Measurements from ENCODE around the gene FMNL2. TPM values are rescaled to one million over a fixed set of nuclear protein-coding genes. Genes with fewer than 3 reads are reported as not detected.
"Not testable (repeated sequence)": the region's sequence is repeated elsewhere in the genome, so short reads cannot be mapped to it uniquely, and the experiment has no call there.

FMNL2 gene
- total RNA-seq, 1 experiment from 2014 or later, result 22.7 TPM

- no peaks in the 10 kb centered on the region for H3K9me3 ChIP-seq (replicated peaks)
- no peak for DNase-seq
- no peaks in the 10 kb centered on the region for H3K36me3 ChIP-seq
- H3K4me3 ChIP-seq, result no peak overlapping the region
- H3K27ac ChIP-seq, result no peak overlapping the region
- peaks cover 8% of the 10 kb centered on the region; the same call in 1 of the 2 replicates for H3K4me1 ChIP-seq
- no peaks in the 10 kb centered on the region for H3K27me3 ChIP-seq
Observed at GRCh38 chr2:152510621-152511020, 175.6 kb downstream of the FMNL2 start.

GRCh38 chr2:152511981-152512380 lies 177.0 kb downstream of the FMNL2 start:
- no peaks in the 10 kb centered on the region for H3K36me3 ChIP-seq

DNA sequence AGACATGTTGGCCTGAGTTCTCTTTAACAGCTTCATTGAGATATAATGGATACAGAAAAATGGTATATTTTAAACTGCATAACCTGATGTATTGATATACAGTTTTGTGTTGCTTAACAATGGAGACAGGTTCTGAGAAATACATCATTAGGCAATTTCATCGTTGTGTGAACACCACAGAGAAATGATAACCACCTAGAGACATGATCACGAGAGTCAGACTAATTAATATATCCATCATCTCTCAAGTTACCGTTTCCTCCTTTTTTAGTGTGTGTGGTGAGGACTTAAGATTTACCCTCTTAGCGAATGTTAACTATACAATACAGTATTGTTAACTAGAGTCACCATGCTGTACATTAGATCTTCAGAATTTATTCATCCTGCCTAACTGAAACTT lies 178.1 kb downstream of the FMNL2 start:
- H3K27me3 ChIP-seq, result no peaks in the 10 kb centered on the region
- no peak overlapping the region for H3K4me3 ChIP-seq
- no peaks in the 10 kb centered on the region for H3K9me3 ChIP-seq (replicated peaks)
- H3K36me3 ChIP-seq, result no peaks in the 10 kb centered on the region
- DNase-seq, result no peak
- H3K4me1 ChIP-seq, result peaks cover 8% of the 10 kb centered on the region; the same call in 1 of the 2 replicates
- H3K27ac ChIP-seq, result no peak overlapping the region

More at GRCh38 chr2:152511981-152512380, 177.0 kb downstream of the FMNL2 start:
- Histone ChIP-seq H3K4me3 (no peak overlapping the region), H3K27me3 (no peaks in the 10 kb centered on the region), H3K27ac (no peak overlapping the region), H3K9me3 (replicated peaks) (no peaks in the 10 kb centered on the region), H3K4me1 (peaks cover 8% of the 10 kb centered on the region; the same call in 1 of the 2 replicates)
- DNase-seq, result no peak

GRCh38 chr2:152513681-152514080 lies 178.7 kb downstream of the FMNL2 start:
- no peak overlapping the region for H3K27ac ChIP-seq
- DNase-seq, result no peak

DNA sequence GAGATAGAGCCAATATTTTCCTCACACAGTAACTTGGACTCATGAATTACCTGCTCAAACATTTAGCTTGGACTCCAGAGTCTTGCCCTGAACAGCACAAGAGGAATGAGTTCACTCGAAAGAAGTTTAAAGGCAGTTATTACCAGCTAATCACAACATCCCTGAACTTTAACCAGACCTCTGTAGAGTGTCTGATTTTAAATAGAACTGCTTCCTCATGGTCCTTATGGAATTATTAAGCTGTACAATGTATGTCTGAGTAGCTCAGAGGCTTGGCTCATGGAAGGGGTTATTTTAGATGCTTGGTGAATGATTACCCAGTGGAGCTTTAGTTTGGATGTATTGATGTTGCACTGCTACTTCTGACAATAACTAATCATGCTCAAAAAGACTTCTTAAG lies 183.1 kb downstream of the FMNL2 start:
- no peak for DNase-seq
- no peaks in the 10 kb centered on the region for H3K4me1 ChIP-seq
- no peaks in the 10 kb centered on the region for H3K27me3 ChIP-seq
- H3K4me3 ChIP-seq, result no peak overlapping the region
- H3K27ac ChIP-seq, result no peak overlapping the region
- no peaks in the 10 kb centered on the region for H3K9me3 ChIP-seq (replicated peaks)
- no peaks in the 10 kb centered on the region for H3K36me3 ChIP-seq

More at GRCh38 chr2:152513681-152514080, 178.7 kb downstream of the FMNL2 start:
- H3K4me3 ChIP-seq, result no peak overlapping the region
- no peaks in the 10 kb centered on the region for H3K36me3 ChIP-seq
- H3K9me3 ChIP-seq (replicated peaks), result no peaks in the 10 kb centered on the region
- peaks cover 4% of the 10 kb centered on the region; the same call in 1 of the 2 replicates for H3K4me1 ChIP-seq
- H3K27me3 ChIP-seq, result no peaks in the 10 kb centered on the region

DNA sequence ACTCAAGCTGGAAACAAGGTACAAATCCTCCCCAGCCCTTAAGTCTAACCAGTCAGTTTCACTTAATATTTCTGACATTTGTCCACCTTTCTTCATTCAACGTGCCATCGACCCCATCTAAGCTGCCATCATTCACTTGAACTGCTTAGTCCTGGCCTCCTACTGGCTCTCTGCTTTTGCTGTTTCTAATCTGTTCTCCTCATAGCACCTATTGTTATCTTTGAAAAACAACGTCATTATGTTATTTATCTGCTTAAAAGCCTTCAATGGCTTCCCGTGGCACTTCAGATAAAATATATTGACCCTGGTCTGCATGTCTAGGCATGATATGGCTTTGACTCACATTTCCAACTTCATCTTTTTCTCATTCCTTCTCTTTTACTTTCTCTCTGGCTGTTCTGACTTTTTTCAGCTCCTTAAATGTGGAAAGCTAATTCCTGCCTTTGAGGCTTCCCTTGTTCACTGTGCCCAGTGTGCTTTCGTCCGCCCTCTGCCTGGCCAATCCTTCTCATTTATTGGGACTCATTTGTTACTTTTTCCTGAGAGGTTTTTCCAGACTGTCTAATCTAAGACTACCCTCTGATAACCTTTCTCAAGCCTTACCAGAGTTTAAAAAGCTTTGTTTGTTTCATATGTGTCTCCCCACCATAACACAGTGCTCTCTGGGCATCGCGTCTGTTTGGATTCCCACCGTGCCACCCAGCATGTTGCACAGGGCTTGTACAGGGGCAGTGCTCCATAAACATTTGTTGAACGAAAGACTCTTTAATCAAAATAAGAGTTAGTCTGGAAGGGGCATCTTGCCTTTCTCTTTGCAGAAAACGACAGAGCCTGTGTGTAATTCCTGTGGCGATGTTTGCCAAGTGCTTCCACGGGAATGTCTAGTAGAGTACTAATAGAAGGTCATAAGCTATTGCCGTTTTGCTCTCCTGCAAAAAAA lies 183.9 kb downstream of the FMNL2 start:
- no peaks in the 10 kb centered on the region for H3K36me3 ChIP-seq
- no peak for DNase-seq
- no peaks in the 10 kb centered on the region for H3K27me3 ChIP-seq
- H3K4me1 ChIP-seq, result no peaks in the 10 kb centered on the region
- H3K9me3 ChIP-seq (replicated peaks), result no peaks in the 10 kb centered on the region
- H3K27ac ChIP-seq, result no peak overlapping the region
- no peak overlapping the region for H3K4me3 ChIP-seq

DNA sequence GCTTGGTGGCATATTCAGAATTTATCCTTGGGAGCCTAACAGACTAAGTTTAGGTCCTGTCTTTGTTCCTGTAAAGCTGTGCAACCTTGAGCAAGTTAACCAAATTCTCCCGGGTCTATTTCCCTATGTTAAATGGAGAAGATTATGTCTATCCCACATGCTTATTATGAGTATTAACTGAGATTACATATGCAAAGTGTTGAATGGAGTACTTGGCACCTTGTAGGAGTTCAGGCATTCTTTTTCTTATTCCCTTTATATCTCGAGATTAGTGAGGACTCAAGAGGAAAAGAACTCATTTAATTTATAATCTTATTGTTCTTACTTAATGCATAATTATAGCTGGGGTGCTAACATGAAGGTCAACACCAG lies 184.6 kb downstream of the FMNL2 start:
- no peak overlapping the region for H3K27ac ChIP-seq
- H3K36me3 ChIP-seq, result no peaks in the 10 kb centered on the region
- no peaks in the 10 kb centered on the region for H3K27me3 ChIP-seq
- no peaks in the 10 kb centered on the region for H3K9me3 ChIP-seq (replicated peaks)
- no peak for DNase-seq
- H3K4me3 ChIP-seq, result no peak overlapping the region
- H3K4me1 ChIP-seq, result no peaks in the 10 kb centered on the region

GRCh38 chr2:152520759-152521158 lies 185.8 kb downstream of the FMNL2 start:
- Histone ChIP-seq H3K4me1 (no peaks in the 10 kb centered on the region), H3K4me3 (no peak overlapping the region), H3K27me3 (no peaks in the 10 kb centered on the region), H3K27ac (no peak overlapping the region), H3K36me3 (no peaks in the 10 kb centered on the region), H3K9me3 (replicated peaks) (no peaks in the 10 kb centered on the region)
- no peak for DNase-seq

GRCh38 chr2:152522446-152522845 lies 187.5 kb downstream of the FMNL2 start:
- H3K27me3 ChIP-seq, H3K27ac ChIP-seq: not testable (repeated sequence)

DNA sequence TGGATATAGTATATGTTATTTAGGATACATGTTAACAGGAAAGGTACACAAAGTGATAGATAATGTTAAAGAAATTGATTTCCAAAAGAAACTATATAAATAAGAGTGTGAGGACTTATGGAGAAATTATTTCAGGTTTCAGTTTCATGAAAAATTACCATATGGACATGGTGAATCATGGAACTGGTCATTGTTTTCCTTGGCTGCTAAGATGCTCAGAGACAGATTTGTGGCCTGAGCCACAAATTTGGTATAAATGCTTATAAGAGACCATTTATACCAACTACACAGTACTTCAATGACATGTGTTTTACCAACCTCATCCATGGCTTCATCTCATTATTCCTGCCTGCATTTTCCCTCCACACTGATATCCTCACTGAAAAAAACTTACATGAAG lies 188.1 kb downstream of the FMNL2 start:
- Histone ChIP-seq H3K9me3 (replicated peaks) (no peaks in the 10 kb centered on the region), H3K27ac (no peak overlapping the region), H3K36me3 (no peaks in the 10 kb centered on the region), H3K4me3 (no peak overlapping the region), H3K4me1 (no peaks in the 10 kb centered on the region), H3K27me3 (no peaks in the 10 kb centered on the region)
- DNase-seq, result no peak

More at GRCh38 chr2:152522446-152522845, 187.5 kb downstream of the FMNL2 start:
- not testable (repeated sequence) for H3K9me3 ChIP-seq (replicated peaks); H3K4me1 ChIP-seq; DNase-seq; H3K4me3 ChIP-seq; H3K36me3 ChIP-seq

- DNase-seq, result no peak
- Histone ChIP-seq H3K36me3 (no peaks in the 10 kb centered on the region), H3K27me3 (no peaks in the 10 kb centered on the region), H3K9me3 (replicated peaks) (no peaks in the 10 kb centered on the region), H3K4me3 (no peak overlapping the region), H3K4me1 (no peaks in the 10 kb centered on the region), H3K27ac (no peak overlapping the region)
Observed at GRCh38 chr2:152525277-152525838, 190.4 kb downstream of the FMNL2 start.

- Histone ChIP-seq H3K27ac (no peak overlapping the region), H3K36me3 (no peaks in the 10 kb centered on the region), H3K27me3 (no peaks in the 10 kb centered on the region), H3K4me3 (no peak overlapping the region), H3K4me1 (no peaks in the 10 kb centered on the region), H3K9me3 (replicated peaks) (no peaks in the 10 kb centered on the region)
- no peak for DNase-seq
Observed at GRCh38 chr2:152529420-152530115, 194.6 kb downstream of the FMNL2 start.

DNA sequence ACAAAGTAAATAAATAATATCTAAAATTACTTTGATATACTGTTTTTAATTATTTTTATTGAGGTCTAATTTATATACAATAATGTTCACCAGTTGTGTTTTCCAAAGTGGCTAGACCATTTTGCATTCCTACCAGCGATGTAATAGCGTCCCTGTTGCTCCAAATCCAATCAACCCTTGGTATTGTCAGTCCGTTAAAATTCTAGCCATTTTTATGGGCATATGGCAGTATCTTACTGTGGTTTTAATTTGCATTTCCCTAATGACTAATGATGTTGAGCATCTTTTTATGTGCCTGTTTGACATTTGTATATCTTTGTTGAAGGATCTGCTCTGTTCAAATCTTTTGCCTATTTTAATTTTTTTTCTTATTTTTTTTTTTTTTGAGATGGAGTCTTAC lies 197.3 kb downstream of the FMNL2 start:
- H3K27ac ChIP-seq, result no peak overlapping the region
- H3K4me1 ChIP-seq, result no peaks in the 10 kb centered on the region; the same call in 1 of the 2 replicates
- no peak overlapping the region for H3K4me3 ChIP-seq
- no peaks in the 10 kb centered on the region for H3K9me3 ChIP-seq (replicated peaks)
- H3K36me3 ChIP-seq, result no peaks in the 10 kb centered on the region
- no peaks in the 10 kb centered on the region for H3K27me3 ChIP-seq
- no peak for DNase-seq

DNA sequence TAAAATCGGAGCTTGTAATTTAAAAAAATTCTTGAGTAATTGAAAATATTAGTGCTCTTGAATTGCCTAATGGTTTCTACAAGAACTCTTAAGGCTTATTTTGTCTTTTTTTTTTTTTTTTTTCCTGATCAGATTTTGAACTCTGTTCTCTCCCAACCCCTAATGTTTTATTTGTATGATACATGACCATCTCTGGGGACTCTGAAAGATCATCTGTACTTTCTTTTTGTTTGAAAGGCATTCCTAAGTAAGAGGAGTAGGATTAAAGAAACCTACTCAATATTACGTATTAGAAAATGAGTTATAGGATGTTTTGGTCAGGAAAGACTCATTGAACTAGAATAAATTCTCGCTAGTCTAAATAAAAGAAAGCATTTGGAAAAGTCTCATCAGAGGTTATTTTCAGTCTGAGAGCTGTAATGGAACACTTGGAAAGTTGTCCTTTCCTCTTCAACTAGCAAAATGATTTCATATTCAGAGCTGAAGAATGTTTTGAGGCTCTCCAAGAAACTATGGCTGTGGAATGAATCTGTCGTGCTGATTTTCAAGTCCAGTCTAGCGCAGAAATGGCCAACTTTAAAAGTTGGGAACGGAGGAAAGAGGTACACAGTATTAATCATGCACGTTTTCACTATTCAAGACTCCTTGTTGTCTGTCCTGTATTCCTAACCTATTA lies 199.6 kb downstream of the FMNL2 start:
- Histone ChIP-seq H3K27ac (no peak overlapping the region), H3K4me1 (no peaks in the 10 kb centered on the region; the same call in 1 of the 2 replicates), H3K36me3 (no peaks in the 10 kb centered on the region), H3K9me3 (replicated peaks) (no peaks in the 10 kb centered on the region), H3K4me3 (no peak overlapping the region), H3K27me3 (no peaks in the 10 kb centered on the region)
- no peak for DNase-seq
